K562 (cell line): Measurements from ENCODE around the gene NMBR. TPM values are rescaled to one million over a fixed set of nuclear protein-coding genes. Genes with fewer than 3 reads are reported as not detected.

Experiments
- ATAC-seq: fragments of 200-7000 bp; cut with Tn5 transposase; 3 replicates; pipeline ENCODE4 v1.9.1; 2020; ENCODE audit warnings: moderate library complexity
- BruUV-seq: library from RNA; stranded (reverse); fragments of 400-500 nt; replicated peaks from 2 replicates; lab custom pipeline; 2021; lab: Mats Ljungman, UMichigan
- CTCF ChIA-PET: fragments of 300-600 bp; formaldehyde crosslinking; extraction: SDS; loops from one replicate; lab custom pipeline; 2021; ENCODE audit warnings: low intra/inter-chr PET ratio; lab: Yijun Ruan, JAX
- POLR2A ChIA-PET: fragments of 300-600, 350-650 bp; sonication (Branson Sonifier 250); formaldehyde crosslinking; extraction: SDS; loops from one replicate; lab custom pipeline; 2021; ENCODE audit warnings: antibody characterized with exemption, inconsistent platforms; lab: Yijun Ruan, JAX
- DNase-seq, 4 experiments: peaks; one replicate each; pipeline versions ENCODE4 v3.0.0 to v3.0.0-alpha.2; 2011 to 2018; ENCODE audit warnings: low spot score in 3 of 4, mixed read lengths in 3 of 4; ENCODE audit errors: extremely low read depth in 1 of 4
- FAIRE-seq: peaks from 2 replicates; lab custom pipeline; 2011; peaks lifted over from hg19 to GRCh38; lab: Jason Lieb, UNC
- H2AFZ ChIP-seq: 2 replicates; pipeline ENCODE4 v1.6.0; 2011; ENCODE audit warnings: low read depth, low read length, control low read depth, inconsistent platforms
- H3K27ac ChIP-seq: fragments of 200-600 bp; 3 replicates; pipeline ENCODE4 v1.8.0; 2011; ENCODE audit warnings: low read depth, mild to moderate bottlenecking, control low read depth, inconsistent platforms, low read length, moderate library complexity, mixed read lengths; ENCODE audit errors: extremely low read depth
- H3K27me3 ChIP-seq, 2 experiments: fragments of 300-600 bp in 1 of 2; 2 replicates in 1 of 2; 3 replicates in 1 of 2; pipeline versions ENCODE4 v1.6.0 to v1.8.0; 2011; ENCODE audit warnings: inconsistent platforms in 2 of 2, low read length in 2 of 2, mild to moderate bottlenecking in 1 of 2, mixed read lengths in 1 of 2, moderate library complexity in 1 of 2; ENCODE audit not compliant: control insufficient read depth in 2 of 2, insufficient read depth in 2 of 2
- H3K36me3 ChIP-seq: fragments of 300-600 bp; 3 replicates; pipeline ENCODE4 v1.8.0; 2011; ENCODE audit warnings: mild to moderate bottlenecking, low read length, inconsistent platforms; ENCODE audit not compliant: control insufficient read depth, insufficient read depth
- H3K4me1 ChIP-seq, 2 experiments: fragments of 200-600 bp in 1 of 2; replicated peaks in 1 of 2; 2 replicates in 1 of 2; 3 replicates in 1 of 2; pipeline versions ENCODE4 v1.5.1 to v1.8.0; 2011; ENCODE audit warnings: inconsistent platforms in 2 of 2, low read length in 2 of 2, mild to moderate bottlenecking in 1 of 2, mixed read lengths in 1 of 2, moderate library complexity in 1 of 2; ENCODE audit not compliant: control insufficient read depth in 2 of 2, insufficient read depth in 2 of 2
- H3K4me2 ChIP-seq: 2 replicates; pipeline ENCODE4 v1.6.1; 2011; ENCODE audit warnings: low read length, control low read depth, inconsistent platforms, mixed read lengths; ENCODE audit not compliant: insufficient read depth
- H3K4me3 ChIP-seq: fragments of 200-600 bp; sonication (generic), shearing (Covaris generic); 2 replicates; pipeline ENCODE4 v1.5.1; 2016; ENCODE audit warnings: control low read depth, inconsistent platforms
- H3K79me2 ChIP-seq: fragments of 200-600 bp; 3 replicates; pipeline ENCODE4 v1.8.0; 2011; ENCODE audit warnings: low read length, inconsistent platforms; ENCODE audit not compliant: control insufficient read depth, insufficient read depth
- H3K9ac ChIP-seq, 2 experiments: 2 replicates each; pipeline versions ENCODE4 v1.6.0 to v1.6.1; 2011; ENCODE audit warnings: low read depth in 2 of 2, low read length in 2 of 2, control low read depth in 1 of 2, inconsistent platforms in 1 of 2, mild to moderate bottlenecking in 1 of 2, mixed read lengths in 1 of 2; ENCODE audit not compliant: insufficient read depth in 1 of 2
- H3K9me1 ChIP-seq: one replicate; pipeline ENCODE4 v1.6.0; 2011; ENCODE audit warnings: inconsistent platforms, mild to moderate bottlenecking, low read length, moderate library complexity; ENCODE audit not compliant: control insufficient read depth, insufficient read depth
- H3K9me3 ChIP-seq: replicated peaks from 2 replicates; pipeline ENCODE4 v1.5.1; 2011; ENCODE audit warnings: low read depth, low read length, inconsistent platforms; ENCODE audit not compliant: control insufficient read depth, insufficient read depth
- H4K20me1 ChIP-seq: replicated peaks from 2 replicates; pipeline ENCODE4 v1.6.1; 2011; ENCODE audit warnings: low read length, inconsistent platforms, mixed read lengths; ENCODE audit not compliant: control insufficient read depth, insufficient read depth
- ARID1B ChIP-seq: fragments of 450-650 bp; IDR thresholded peaks from 2 replicates; pipeline ENCODE4 v1.6.1; 2016; ENCODE audit warnings: antibody characterized with exemption, mild to moderate bottlenecking, inconsistent platforms
- FIP1L1 ChIP-seq: fragments of 200-400 bp; formaldehyde crosslinking; IDR thresholded peaks from 2 replicates; pipeline ENCODE4 v1.6.1; 2018; ENCODE audit warnings: mild to moderate bottlenecking, low read depth, low read length; ENCODE audit not compliant: poor library complexity, severe bottlenecking
- HDAC3 ChIP-seq: fragments of 450-650 bp; IDR thresholded peaks from 2 replicates; pipeline ENCODE4 v1.6.1; 2018; ENCODE audit warnings: borderline replicate concordance, mild to moderate bottlenecking, moderate library complexity; ENCODE audit not compliant: partially characterized antibody
- L3MBTL2 ChIP-seq: fragments of 450-650 bp; IDR thresholded peaks from 2 replicates; pipeline ENCODE4 v1.6.1; 2016; ENCODE audit warnings: mild to moderate bottlenecking, moderate library complexity
- NONO ChIP-seq, 2 experiments: fragments of 200-400 bp in 1 of 2; fragments of 450-650 bp in 1 of 2; formaldehyde crosslinking in 1 of 2; IDR thresholded peaks; 2 replicates each; pipeline ENCODE4 v1.6.1; 2017; ENCODE audit warnings: low read depth in 2 of 2, mild to moderate bottlenecking in 2 of 2, moderate library complexity in 2 of 2, low read length in 1 of 2
- NR2C2 ChIP-seq, 2 experiments: fragments of 200-800 bp in 1 of 2; sonication (Bioruptor generic) in 1 of 2; sonication (generic) in 1 of 2; formaldehyde crosslinking in 1 of 2; IDR thresholded peaks; 2 replicates each; pipeline versions ENCODE4 v1.6.1 to v1.8.0; 2016 to 2022; ENCODE audit warnings: mild to moderate bottlenecking in 1 of 2, missing compliant biosample characterization in 1 of 2, missing genetic modification characterization in 1 of 2, missing genetic modification reagents in 1 of 2
- RBFOX2 ChIP-seq: fragments of 200-400 bp; formaldehyde crosslinking; IDR thresholded peaks from 2 replicates; pipeline ENCODE4 v1.6.1; 2017; ENCODE audit warnings: low read depth, mild to moderate bottlenecking, low read length, moderate library complexity
- WGBS: fragments of 100-300 bp; shearing (Covaris generic); methylation state at CpG from one replicate; pipeline ENCODE4 v1.1.6; 2016; ENCODE audit warnings: low coverage, mixed read lengths; ENCODE audit not compliant: insufficient coverage; ENCODE audit errors: missing lambda C conversion rate; 5-methylcytosine and 5-hydroxymethylcytosine counted together
- in situ Hi-C: fragments of 300-500 bp; cut with MboI; formaldehyde crosslinking; loops from 4 replicates; pipeline ENCODE4 v1.15.0; 2018; ENCODE audit warnings: inconsistent platforms, mixed read lengths
- intact Hi-C: fragments of 100-400 bp; cut with micrococcal nuclease; formaldehyde crosslinking; loops from 2 replicates; pipeline ENCODE4 v1.14.2; 2022
- polyA plus RNA-seq, 8 experiments: library from polyadenylated mRNA; depleted of rRNA in 4 of 8; stranded (reverse) in 5 of 8; unstranded in 3 of 8; fragments of >200 nt; fragmentation: Nextera tagmentation in 2 of 8; fragmentation: Illumina TruSeq in 1 of 8; extraction: Ambion mirVana in 2 of 8; extraction: Trizol in 1 of 8; gene quantifications; 2 replicates each; pipeline versions ENCODE4 v1.2.1 to v1.2.3, GENCODE V29; 2011 to 2014; ENCODE audit warnings: inconsistent platforms in 1 of 8, missing spikeins in 1 of 8
- total RNA-seq, 7 experiments: library from RNA; depleted of rRNA in 6 of 7; stranded (reverse); fragments of >200 nt in 6 of 7; fragmentation: Illumina TruSeq in 2 of 7; extraction: Trizol in 2 of 7; gene quantifications; 2 replicates each; pipeline versions ENCODE4 v1.2.1 to v1.2.3, GENCODE V29; 2011 to 2021; ENCODE audit warnings: low replicate concordance in 1 of 7
- TF ChIP-seq, protein P1 (sequence below): fragments of 250-450 bp; sonication (Bioruptor Pico); IDR thresholded peaks from 2 replicates; pipeline ENCODE4 v1.5.0; 2021; ENCODE audit warnings: mild to moderate bottlenecking, moderate library complexity
- TF ChIP-seq, protein P2 (sequence below): fragments of 250-450 bp; sonication (Bioruptor Pico); IDR thresholded peaks from 2 replicates; pipeline ENCODE4 v1.5.0; 2022; ENCODE audit warnings: mild to moderate bottlenecking

The NMBR gene
- total and polyA plus RNA-seq, 9 of the 15 experiments (the other 6 are each of a cell fraction or from before 2014, with no cell fraction given), result not detected

DNA sequence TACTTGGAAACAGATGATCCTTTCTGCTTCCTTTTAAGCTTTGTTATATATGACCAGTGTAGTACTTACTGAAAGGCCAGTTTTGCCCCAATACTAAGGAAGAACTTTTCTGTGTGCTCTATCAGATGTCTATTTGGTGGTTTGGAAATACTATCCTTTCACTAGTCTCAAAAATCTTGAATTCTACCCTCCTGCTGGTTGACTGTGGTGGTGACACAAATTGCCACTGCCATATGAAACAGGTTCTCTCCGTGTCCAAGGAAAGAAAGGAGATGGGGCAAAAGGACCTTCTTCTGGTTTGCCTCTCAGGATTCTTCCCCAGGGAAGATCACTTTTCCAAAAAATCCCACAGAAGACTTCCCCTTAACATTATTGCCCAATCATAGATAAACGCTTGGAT, 8.0 kb downstream of the NMBR start:
- H3K27me3 ChIP-seq, result no peaks in the 10 kb centered on the region
- intact Hi-C loops (no loop called here), in situ Hi-C loops (no loop called here)
- no peak overlapping the region for H3K4me2 ChIP-seq
- H3K9me1 ChIP-seq, result no peaks in the 10 kb centered on the region
- TF ChIP-seq L3MBTL2 (no peak), RBFOX2 (no peak), HDAC3 (no peak), FIP1L1 (no peak), NR2C2 (CRISPR knock-in tag; IDR thresholded peaks at IDR 0.05) (no peak), NR2C2 (tag; IDR thresholded peaks at IDR 0.05) (no peak), NONO (IDR thresholded peaks at IDR 0.05; ENCODE audit: low read depth in 2 of 2, low read length in 1 of 2) (no peak), ARID1B (no peak)
- TF ChIP-seq, protein P1, sequence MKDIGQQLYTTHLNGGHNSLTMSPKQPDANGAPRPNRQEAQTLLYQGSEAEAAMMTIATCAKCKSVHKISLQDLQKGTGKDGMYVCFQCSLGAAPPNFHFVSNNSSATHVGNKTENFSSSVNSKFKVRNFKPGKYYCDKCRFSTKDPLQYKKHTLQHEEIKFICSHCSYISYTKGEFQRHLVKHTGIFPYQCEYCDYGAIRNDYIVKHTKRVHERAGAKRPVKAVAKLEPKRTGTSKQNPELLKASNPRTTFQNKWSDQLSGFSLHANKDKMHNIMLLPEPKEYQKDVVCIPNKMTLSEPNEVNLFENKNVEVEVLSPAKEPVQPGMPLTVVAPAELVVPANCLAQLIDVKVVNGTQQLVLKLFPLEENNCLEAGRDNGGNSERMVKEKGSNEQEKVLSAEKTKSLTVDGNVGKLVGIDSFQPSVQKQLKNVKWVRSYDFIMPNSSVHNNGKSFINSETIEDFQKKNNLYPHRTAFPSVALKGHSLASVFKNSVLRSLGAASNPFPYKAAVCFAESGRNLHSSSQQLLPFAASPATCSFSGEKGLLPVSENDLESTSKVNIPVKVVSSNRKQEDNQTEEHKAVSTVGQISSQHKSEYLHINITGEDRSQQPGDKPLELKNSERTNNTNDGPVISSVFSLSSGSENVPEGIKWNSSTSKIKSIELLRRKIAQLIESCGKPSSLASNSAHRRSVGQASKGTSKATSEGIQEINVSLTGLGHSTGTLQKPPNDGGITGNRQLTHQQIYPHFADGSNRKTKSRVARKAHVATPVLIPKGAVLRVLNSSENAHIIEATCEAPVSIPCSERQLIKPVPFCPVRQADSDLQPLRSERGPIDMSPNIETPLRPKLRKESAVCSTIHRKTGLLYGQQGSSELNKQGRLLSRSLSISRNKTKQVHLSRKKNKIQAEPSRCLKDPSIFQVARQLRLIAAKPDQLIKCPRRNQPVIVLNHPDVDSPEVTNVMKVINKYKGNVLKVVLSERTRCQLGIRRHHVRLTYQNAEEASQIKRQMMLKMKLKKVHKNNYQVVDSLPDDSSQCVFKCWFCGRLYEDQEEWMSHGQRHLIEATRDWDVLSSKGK (CRISPR knock-in tag), result no peak
- TF ChIP-seq, protein P2, sequence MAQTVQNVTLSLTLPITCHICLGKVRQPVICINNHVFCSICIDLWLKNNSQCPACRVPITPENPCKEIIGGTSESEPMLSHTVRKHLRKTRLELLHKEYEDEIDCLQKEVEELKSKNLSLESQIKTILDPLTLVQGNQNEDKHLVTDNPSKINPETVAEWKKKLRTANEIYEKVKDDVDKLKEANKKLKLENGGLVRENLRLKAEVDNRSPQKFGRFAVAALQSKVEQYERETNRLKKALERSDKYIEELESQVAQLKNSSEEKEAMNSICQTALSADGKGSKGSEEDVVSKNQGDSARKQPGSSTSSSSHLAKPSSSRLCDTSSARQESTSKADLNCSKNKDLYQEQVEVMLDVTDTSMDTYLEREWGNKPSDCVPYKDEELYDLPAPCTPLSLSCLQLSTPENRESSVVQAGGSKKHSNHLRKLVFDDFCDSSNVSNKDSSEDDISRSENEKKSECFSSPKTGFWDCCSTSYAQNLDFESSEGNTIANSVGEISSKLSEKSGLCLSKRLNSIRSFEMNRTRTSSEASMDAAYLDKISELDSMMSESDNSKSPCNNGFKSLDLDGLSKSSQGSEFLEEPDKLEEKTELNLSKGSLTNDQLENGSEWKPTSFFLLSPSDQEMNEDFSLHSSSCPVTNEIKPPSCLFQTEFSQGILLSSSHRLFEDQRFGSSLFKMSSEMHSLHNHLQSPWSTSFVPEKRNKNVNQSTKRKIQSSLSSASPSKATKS (CRISPR knock-in tag), result no peak
- no peak overlapping the region for H3K9ac ChIP-seq
- H3K9me3 ChIP-seq, result no peaks in the 10 kb centered on the region
- no peaks in the 10 kb centered on the region for H3K79me2 ChIP-seq
- FAIRE-seq (no peak), ATAC-seq (no peak; the same call in 2 of the 3 replicates), DNase-seq (no peak)
- no TSS peak for BruUV-seq
- 0% methylated on average over 2 of the region's 2 CpGs for WGBS
- H3K4me1 ChIP-seq, result no peaks in the 10 kb centered on the region
- ChIA-PET POLR2A (no interaction called here), CTCF (no interaction called here)
- no peaks in the 10 kb centered on the region for H4K20me1 ChIP-seq
- no peak overlapping the region for H3K27ac ChIP-seq
- H3K4me3 ChIP-seq, result no peak overlapping the region
- no peak overlapping the region for H2AFZ ChIP-seq
- no peaks in the 10 kb centered on the region for H3K36me3 ChIP-seq
